Measurements from ENCODE around the gene SLC6A11. TPM values are rescaled to one million over a fixed set of nuclear protein-coding genes. Genes with fewer than 3 reads are reported as not detected.

SLC6A11 gene
- total RNA-seq, 1 donor from 2014 or later, result 0.25 TPM

GRCh38 chr3:10907262-10907661 lies 91.2 kb downstream of the SLC6A11 start:
- Histone ChIP-seq H3K9me3 (peaks cover 7% of the 10 kb centered on the region), H3K36me3 (no peaks in the 10 kb centered on the region), H3K4me3 (no peak overlapping the region), H3K4me1 (no peaks in the 10 kb centered on the region), H3K27ac (no peak overlapping the region), H3K27me3 (no peaks in the 10 kb centered on the region)
- intact Hi-C loops (cut with DNase I), result no loop called here
- TF ChIP-seq POLR2A (IDR thresholded peaks at IDR 0.05) (no peak), CTCF (IDR thresholded peaks at IDR 0.05) (no peak), POLR2AphosphoS5 (IDR thresholded peaks at IDR 0.05; ENCODE audit: insufficient read depth in 1 of 2, low read depth in 1 of 2) (no peak)
- DNase-seq (ENCODE audit: extremely low spot score in 2 of 2), result no peak

DNA sequence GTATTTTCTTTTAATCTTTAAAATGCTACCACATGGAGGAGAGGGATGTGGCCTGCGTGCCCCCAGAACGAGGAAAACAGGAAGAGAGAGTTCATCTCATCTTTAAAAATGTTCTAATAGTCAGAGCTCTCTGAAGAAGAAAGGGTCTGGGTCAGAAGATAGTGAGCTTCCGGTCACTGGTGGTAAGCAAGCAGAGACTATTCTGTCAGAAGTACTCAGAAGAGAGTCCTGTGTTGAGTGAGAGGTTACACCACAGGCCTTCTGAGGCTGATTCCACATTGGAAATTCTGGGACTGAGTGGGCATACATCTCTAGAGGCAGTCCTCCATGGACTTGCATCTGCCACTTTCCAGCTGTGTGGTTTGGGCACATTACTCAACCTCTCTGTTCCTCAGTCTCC lies 94.3 kb downstream of the SLC6A11 start:
- TF ChIP-seq CTCF (IDR thresholded peaks at IDR 0.05) (no peak), POLR2A (IDR thresholded peaks at IDR 0.05) (no peak), POLR2AphosphoS5 (IDR thresholded peaks at IDR 0.05; ENCODE audit: insufficient read depth in 1 of 2, low read depth in 1 of 2) (no peak)
- intact Hi-C loops (cut with DNase I), result no loop called here
- Histone ChIP-seq H3K9me3 (peaks cover 7% of the 10 kb centered on the region), H3K36me3 (no peaks in the 10 kb centered on the region), H3K4me1 (no peaks in the 10 kb centered on the region), H3K4me3 (no peak overlapping the region), H3K27ac (no peak overlapping the region), H3K27me3 (no peaks in the 10 kb centered on the region)
- DNase-seq (ENCODE audit: extremely low spot score in 2 of 2), result no peak

GRCh38 chr3:10911350-10912002 lies 95.4 kb downstream of the SLC6A11 start:
- TF ChIP-seq CTCF (IDR thresholded peaks at IDR 0.05) (no peak), POLR2AphosphoS5 (IDR thresholded peaks at IDR 0.05; ENCODE audit: insufficient read depth in 1 of 2, low read depth in 1 of 2) (no peak), POLR2A (IDR thresholded peaks at IDR 0.05) (no peak)

GRCh38 chr3:10912786-10913185 lies 96.8 kb downstream of the SLC6A11 start:
- Histone ChIP-seq H3K27ac (no peak overlapping the region), H3K4me3 (no peak overlapping the region), H3K9me3 (no peaks in the 10 kb centered on the region), H3K4me1 (no peaks in the 10 kb centered on the region), H3K27me3 (no peaks in the 10 kb centered on the region), H3K36me3 (no peaks in the 10 kb centered on the region)
- intact Hi-C loops (cut with DNase I), result no loop called here
- no peak for DNase-seq (ENCODE audit: extremely low spot score in 2 of 2)
- TF ChIP-seq POLR2AphosphoS5 (IDR thresholded peaks at IDR 0.05; ENCODE audit: insufficient read depth in 1 of 2, low read depth in 1 of 2) (no peak), POLR2A (IDR thresholded peaks at IDR 0.05) (no peak), CTCF (IDR thresholded peaks at IDR 0.05) (no peak)

More at GRCh38 chr3:10911350-10912002, 95.4 kb downstream of the SLC6A11 start:
- H3K4me3 ChIP-seq, result no peak overlapping the region
- DNase-seq (ENCODE audit: extremely low spot score in 2 of 2), result no peak
- H3K4me1 ChIP-seq, result no peaks in the 10 kb centered on the region
- H3K36me3 ChIP-seq, result no peaks in the 10 kb centered on the region
- intact Hi-C loops (cut with DNase I), result no loop called here
- no peaks in the 10 kb centered on the region for H3K27me3 ChIP-seq
- peaks cover 7% of the 10 kb centered on the region for H3K9me3 ChIP-seq
- no peak overlapping the region for H3K27ac ChIP-seq

- Histone ChIP-seq H3K9me3 (no peaks in the 10 kb centered on the region), H3K4me3 (no peak overlapping the region), H3K27me3 (no peaks in the 10 kb centered on the region), H3K27ac (no peak overlapping the region), H3K4me1 (no peaks in the 10 kb centered on the region), H3K36me3 (no peaks in the 10 kb centered on the region)
- DNase-seq (ENCODE audit: extremely low spot score in 2 of 2), result no peak
- intact Hi-C loops (cut with DNase I), result no loop called here
- TF ChIP-seq POLR2AphosphoS5 (IDR thresholded peaks at IDR 0.05; ENCODE audit: insufficient read depth in 1 of 2, low read depth in 1 of 2) (no peak), CTCF (IDR thresholded peaks at IDR 0.05) (no peak), POLR2A (IDR thresholded peaks at IDR 0.05) (no peak)
These were observed 99.3 kb downstream of the SLC6A11 start for GRCh38 chr3:10915376-10915775.
